ENCODE data around the gene PTTG1. TPM values are rescaled to one million over a fixed set of nuclear protein-coding genes. Genes with fewer than 3 reads are reported as not detected.
A peak's percentile ranks its signal among the peaks of the same experiment; 100 is the strongest.

The PTTG1 gene
- 10 to 100 TPM; 15.1 to 17.6 TPM for total RNA-seq
- polyA plus RNA-seq (2013, experiment 1 of 2): 14.2 TPM
- 16.1 TPM for polyA plus RNA-seq (2013, experiment 2 of 2)
- 2.3 to 84.9 (median 6.3) reads per million in 172 experiments for total RNA-seq

- Mint-ChIP-seq H3K27ac (peak within 1 kb of the TSS; percentile 88), H3K36me3 (ENCODE audit: low read depth) (peaks cover 20% of the 10 kb centered on the region), H3K4me3 (peak within 1 kb of the TSS; percentile 95), H3K9me3 (no peaks in the 10 kb centered on the region), H3K27me3 (no peaks in the 10 kb centered on the region), H3K4me1 (ENCODE audit: low read depth) (peaks cover 86% of the 10 kb centered on the region)
- H3K9me3 ChIP-seq (ENCODE audit: control insufficient read depth in 1 of 2, insufficient read depth in 1 of 2, low read length in 2 of 2): no peaks in the 10 kb centered on the region
- H3K27ac ChIP-seq (ENCODE audit: low read depth in 1 of 2, low read length in 2 of 2): peak within 1 kb of the TSS; percentile 24 to 37
- intact Hi-C loops (cut with DNase I, micrococcal nuclease): loop anchor here (5.0 kb wide), 3 partner anchors 46 to 299 kb away; no protein-coding TSS in a partner anchor
- H3K36me3 ChIP-seq (ENCODE audit: insufficient read depth, low read length): peaks cover 3% of the 10 kb centered on the region
- TF ChIP-seq, protein P1, sequence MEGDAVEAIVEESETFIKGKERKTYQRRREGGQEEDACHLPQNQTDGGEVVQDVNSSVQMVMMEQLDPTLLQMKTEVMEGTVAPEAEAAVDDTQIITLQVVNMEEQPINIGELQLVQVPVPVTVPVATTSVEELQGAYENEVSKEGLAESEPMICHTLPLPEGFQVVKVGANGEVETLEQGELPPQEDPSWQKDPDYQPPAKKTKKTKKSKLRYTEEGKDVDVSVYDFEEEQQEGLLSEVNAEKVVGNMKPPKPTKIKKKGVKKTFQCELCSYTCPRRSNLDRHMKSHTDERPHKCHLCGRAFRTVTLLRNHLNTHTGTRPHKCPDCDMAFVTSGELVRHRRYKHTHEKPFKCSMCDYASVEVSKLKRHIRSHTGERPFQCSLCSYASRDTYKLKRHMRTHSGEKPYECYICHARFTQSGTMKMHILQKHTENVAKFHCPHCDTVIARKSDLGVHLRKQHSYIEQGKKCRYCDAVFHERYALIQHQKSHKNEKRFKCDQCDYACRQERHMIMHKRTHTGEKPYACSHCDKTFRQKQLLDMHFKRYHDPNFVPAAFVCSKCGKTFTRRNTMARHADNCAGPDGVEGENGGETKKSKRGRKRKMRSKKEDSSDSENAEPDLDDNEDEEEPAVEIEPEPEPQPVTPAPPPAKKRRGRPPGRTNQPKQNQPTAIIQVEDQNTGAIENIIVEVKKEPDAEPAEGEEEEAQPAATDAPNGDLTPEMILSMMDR (IDR thresholded peaks at IDR 0.05): no peak
- peak within 1 kb of the TSS; percentile 77 for H3K4me3 ChIP-seq (ENCODE audit: low read length)
- ATAC-seq (ENCODE audit: poor library complexity) (peak; percentile 71), DNase-seq (peak; percentile 81 to 97 (median 88))
- H3K4me1 ChIP-seq (ENCODE audit: insufficient read depth, low read length): peaks cover 30% of the 10 kb centered on the region
- POLR2A ChIA-PET: interaction anchor here (0.6 to 4.2 kb wide), 6 partner anchors 17 to 1978 kb away, joined by 3 to 24 read pairs (median 4); no protein-coding TSS in a partner anchor
- CTCF ChIA-PET: interaction anchor here (1.1 to 8.2 kb wide), 4 partner anchors 10 to 1265 kb away, joined by 3 to 114 read pairs (median 4); no protein-coding TSS in a partner anchor
- no peaks in the 10 kb centered on the region for H3K27me3 ChIP-seq (ENCODE audit: control insufficient read depth in 1 of 2, insufficient read depth in 2 of 2, low read length in 2 of 2)
These were observed at the start of gene PTTG1 for GRCh38 chr5:160421625-160422258. Gene PTTG1 (plus strand): TSS chr5:160421855. CDS start chr5:160422313, 458 bp downstream.

- Mint-ChIP-seq H3K36me3 (ENCODE audit: low read depth) (no peaks in the 10 kb centered on the region), H3K27ac (no peak overlapping the region), H3K4me3 (no peak overlapping the region), H3K9me3 (no peaks in the 10 kb centered on the region), H3K4me1 (ENCODE audit: low read depth) (peaks cover 5% of the 10 kb centered on the region), H3K27me3 (peaks cover 78% of the 10 kb centered on the region)
- ChIA-PET CTCF (no interaction called here), POLR2A (no interaction called here)
- H3K27me3 ChIP-seq (ENCODE audit: control insufficient read depth in 1 of 2, insufficient read depth in 2 of 2, low read length in 2 of 2): peaks cover 18 to 35% of the 10 kb centered on the region in 2 experiments
- peaks cover 5% of the 10 kb centered on the region for H3K4me1 ChIP-seq (ENCODE audit: insufficient read depth, low read length)
- no peak for ATAC-seq (ENCODE audit: poor library complexity)
- TF ChIP-seq, protein P1 (IDR thresholded peaks at IDR 0.05): no peak
- no peak overlapping the region for H3K27ac ChIP-seq (ENCODE audit: low read depth in 1 of 2, low read length in 2 of 2)
- DNase-seq: no peak
- intact Hi-C loops (cut with DNase I, micrococcal nuclease): no loop called here
- no peaks in the 10 kb centered on the region for H3K36me3 ChIP-seq (ENCODE audit: insufficient read depth, low read length)
- H3K9me3 ChIP-seq (ENCODE audit: control insufficient read depth in 1 of 2, insufficient read depth in 1 of 2, low read length in 2 of 2): peaks cover 0 to 4% of the 10 kb centered on the region in 2 experiments
- no peak overlapping the region for H3K4me3 ChIP-seq (ENCODE audit: low read length)
These were observed 46.5 kb upstream of the PTTG1 start for GRCh38 chr5:160375166-160375565.

DNA sequence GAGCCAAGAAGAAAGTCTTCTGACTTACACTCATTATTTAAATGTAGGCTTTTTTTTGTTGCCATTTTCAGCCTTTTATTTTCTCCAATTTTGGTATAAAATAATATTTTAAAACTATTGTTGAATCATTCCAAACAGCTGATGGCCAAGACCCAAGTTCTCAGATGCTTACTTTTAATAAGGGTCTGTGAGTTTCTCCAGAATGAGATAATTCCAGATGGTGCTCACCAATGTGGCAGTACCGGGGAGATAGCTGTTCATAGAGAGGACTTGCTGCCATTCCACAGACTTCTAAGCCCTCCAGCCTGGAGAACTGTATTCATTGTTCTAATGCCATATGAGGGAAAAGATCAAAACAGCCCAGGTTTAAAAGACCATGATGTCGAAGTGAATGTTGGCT is 46.0 kb upstream of the PTTG1 start:
- no peaks in the 10 kb centered on the region for H3K9me3 Mint-ChIP-seq
- H3K27ac ChIP-seq (ENCODE audit: low read depth in 1 of 2, low read length in 2 of 2): no peak overlapping the region
- H3K4me1 ChIP-seq (ENCODE audit: insufficient read depth, low read length): no peaks in the 10 kb centered on the region
- no peaks in the 10 kb centered on the region for H3K36me3 Mint-ChIP-seq (ENCODE audit: low read depth)
- peaks cover 13 to 30% of the 10 kb centered on the region in 2 experiments for H3K27me3 ChIP-seq (ENCODE audit: control insufficient read depth in 1 of 2, insufficient read depth in 2 of 2, low read length in 2 of 2)
- H3K27ac Mint-ChIP-seq: no peak overlapping the region
- H3K27me3 Mint-ChIP-seq: peaks cover 78% of the 10 kb centered on the region
- peaks cover 3% of the 10 kb centered on the region for H3K4me1 Mint-ChIP-seq (ENCODE audit: low read depth)
- TF ChIP-seq, protein P1 (IDR thresholded peaks at IDR 0.05): no peak
- no peak for DNase-seq
- H3K36me3 ChIP-seq (ENCODE audit: insufficient read depth, low read length): no peaks in the 10 kb centered on the region
- H3K9me3 ChIP-seq (ENCODE audit: control insufficient read depth in 1 of 2, insufficient read depth in 1 of 2, low read length in 2 of 2): no peaks in the 10 kb centered on the region
- intact Hi-C loops (cut with DNase I, micrococcal nuclease): no loop called here
- CTCF ChIA-PET: interaction anchor here (1.2 kb wide), 1 partner anchor 354 kb away, joined by 4 read pairs; no protein-coding TSS in a partner anchor
- no peak overlapping the region for H3K4me3 ChIP-seq (ENCODE audit: low read length)
- no peak for ATAC-seq (ENCODE audit: poor library complexity)
- POLR2A ChIA-PET: no interaction called here
- H3K4me3 Mint-ChIP-seq: no peak overlapping the region

Measured in CD4-positive, alpha-beta T cell (primary cell).